Fibroblast of villous mesenchyme (primary cell): ENCODE measurements around the gene EHD4. TPM values are rescaled to one million over a fixed set of nuclear protein-coding genes. Genes with fewer than 3 reads are reported as not detected.
A peak's percentile ranks its signal among the peaks of the same experiment; 100 is the strongest.

ENCODE experiments used
- DNase-seq: peaks from one replicate; pipeline ENCODE4 v3.0.0-alpha.2; 2010; ENCODE audit warnings: low read depth
- H3K4me3 ChIP-seq: 2 replicates; pipeline ENCODE4 v1.5.1; 2011; ENCODE audit warnings: low read depth, mild to moderate bottlenecking, low read length
- CTCF ChIP-seq: IDR thresholded peaks from 2 replicates; pipeline ENCODE4 v1.5.1; 2012; ENCODE audit warnings: low read depth, mild to moderate bottlenecking, low read length; ENCODE audit not compliant: insufficient read depth
- total RNA-seq: library from RNA; depleted of rRNA; stranded (reverse); fragments of >200 nt; gene quantifications from 2 replicates; pipeline ENCODE4 v1.2.3, GENCODE V29; 2012

Gene EHD4
- total RNA-seq, 1 donor, result 19.0 TPM

- DNase-seq, result no peak
- no peak for TF ChIP-seq CTCF
- no peak overlapping the region for H3K4me3 ChIP-seq
These were observed 20.8 kb downstream of the EHD4 start for GRCh38 chr15:41951571-41951970.

GRCh38 chr15:41950489-41950888, 21.9 kb downstream of the EHD4 start:
- peak; percentile 63 for DNase-seq
- no peak for TF ChIP-seq CTCF
- no peak overlapping the region for H3K4me3 ChIP-seq

- H3K4me3 ChIP-seq, result no peak overlapping the region
- TF ChIP-seq CTCF, result no peak
- no peak for DNase-seq
These were observed 22.3 kb downstream of the EHD4 start for GRCh38 chr15:41950127-41950483.

- no peak for DNase-seq
- no peak overlapping the region for H3K4me3 ChIP-seq
- no peak for TF ChIP-seq CTCF
These were observed 22.8 kb downstream of the EHD4 start for GRCh38 chr15:41949401-41950126.

GRCh38 chr15:41948490-41948889, 23.9 kb downstream of the EHD4 start:
- H3K4me3 ChIP-seq, result no peak overlapping the region
- TF ChIP-seq CTCF, result no peak
- DNase-seq, result no peak

- no peak for DNase-seq
- no peak overlapping the region for H3K4me3 ChIP-seq
- TF ChIP-seq CTCF, result no peak
These were observed 25.4 kb downstream of the EHD4 start for GRCh38 chr15:41946970-41947369.

GRCh38 chr15:41945731-41946130, 26.6 kb downstream of the EHD4 start:
- DNase-seq, result no peak
- H3K4me3 ChIP-seq, result no peak overlapping the region
- TF ChIP-seq CTCF, result no peak
